CD4-positive, alpha-beta T cell treated with Interleukin-6 at 100 ng/mL for 8 hours (primary cell): ENCODE data around the gene ADI1.

Source experiments
- DNase-seq: peaks from one replicate; pipeline ENCODE4 v3.0.0-alpha.2; 2020; ENCODE audit warnings: mixed read lengths, low spot score

The ADI1 gene

DNA sequence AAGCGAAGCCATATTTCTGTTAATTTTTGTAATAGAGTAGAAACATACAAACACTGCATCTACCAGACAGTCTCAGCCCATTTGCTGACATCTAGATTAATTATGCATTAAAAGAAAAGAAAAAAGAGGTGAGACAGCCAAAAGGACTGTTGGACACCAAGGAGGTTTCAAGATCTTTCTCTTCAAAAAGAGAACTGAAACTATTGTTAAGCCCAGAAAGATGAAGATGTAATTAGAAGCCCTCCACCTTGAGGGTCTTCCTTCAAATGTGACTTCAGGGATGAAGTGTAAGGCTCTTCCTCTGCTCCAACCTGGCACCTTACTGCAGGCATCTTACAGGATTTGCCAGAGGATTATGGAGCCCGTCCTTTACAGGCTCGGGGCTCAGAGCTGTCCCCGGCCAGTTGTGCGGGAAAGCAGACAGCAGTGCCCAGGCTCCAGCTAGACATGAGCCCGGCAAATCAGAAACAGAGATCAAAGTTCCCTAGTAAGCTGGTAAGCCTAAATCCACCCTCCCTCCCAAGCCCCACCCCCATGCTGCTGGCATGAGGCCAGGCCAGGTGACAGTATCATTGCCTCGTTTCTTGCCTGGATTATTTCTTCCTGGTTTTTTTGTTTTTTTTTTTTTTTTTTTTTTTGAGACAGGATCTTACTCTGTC is 38.9 kb downstream of the ADI1 start:
- no peak for DNase-seq

DNA sequence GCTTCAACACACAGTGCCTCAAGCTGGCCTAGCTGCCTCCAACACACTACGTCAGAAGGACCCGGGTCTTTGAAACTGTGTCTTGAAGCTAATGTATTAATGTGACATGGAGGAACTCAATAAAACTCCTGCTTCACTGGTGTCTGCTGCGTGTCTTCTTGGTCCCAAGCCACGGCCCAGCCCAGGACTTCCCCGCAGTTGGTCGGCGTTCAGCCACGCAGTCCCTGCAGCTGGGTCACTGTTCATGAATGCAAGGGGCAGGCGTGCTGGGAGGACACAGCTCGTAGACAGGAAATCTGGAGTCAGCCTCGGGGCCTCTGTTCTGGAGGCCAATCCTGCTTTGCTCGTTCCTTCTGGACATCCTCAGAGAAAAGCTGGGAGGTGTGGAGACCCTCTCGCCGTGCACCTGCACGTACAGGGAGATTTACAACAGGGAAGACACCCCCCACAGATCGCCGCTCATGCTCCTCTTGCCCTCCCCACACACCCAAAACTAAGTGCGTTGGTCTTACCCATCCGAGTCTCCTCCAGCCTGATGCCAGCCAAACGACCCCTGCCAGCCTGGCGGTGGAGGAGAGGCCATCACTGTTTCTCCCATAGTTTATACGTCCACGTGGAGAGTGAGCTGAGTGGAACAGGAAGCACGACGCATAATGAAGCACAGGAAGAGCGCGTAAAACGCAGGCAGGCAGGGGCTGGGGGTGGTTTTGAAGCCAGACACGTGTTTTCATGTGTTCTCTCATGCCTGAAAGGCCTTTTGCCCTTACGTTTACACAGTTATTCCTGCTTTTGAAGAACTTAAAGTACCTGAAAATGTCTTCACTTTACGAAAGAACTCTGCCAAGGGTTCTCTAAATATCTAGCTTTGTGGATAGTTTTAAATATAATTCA is 39.7 kb downstream of the ADI1 start:
- no peak for DNase-seq

DNA sequence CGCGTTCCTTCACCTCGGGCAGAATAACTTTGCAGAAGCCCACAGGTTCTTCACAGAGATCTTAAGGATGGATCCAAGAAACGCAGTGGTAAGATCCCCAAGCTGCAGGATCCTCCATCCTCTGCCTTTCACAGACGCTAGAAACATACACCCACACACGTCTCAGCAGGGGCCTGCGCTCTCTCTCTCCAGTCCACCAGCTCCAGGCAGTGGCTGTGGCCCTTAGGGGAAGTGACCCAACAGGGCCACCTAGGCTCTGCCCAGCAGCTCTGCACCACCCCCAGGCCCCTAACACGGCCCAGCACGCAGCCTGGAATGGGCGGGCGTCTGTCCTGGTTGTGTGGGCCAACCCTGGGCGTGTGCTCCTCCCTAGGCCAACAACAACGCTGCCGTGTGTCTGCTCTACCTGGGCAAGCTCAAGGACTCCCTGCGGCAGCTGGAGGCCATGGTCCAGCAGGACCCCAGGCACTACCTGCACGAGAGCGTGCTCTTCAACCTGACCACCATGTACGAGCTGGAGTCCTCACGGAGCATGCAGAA is 40.4 kb downstream of the ADI1 start:
- DNase-seq, result no peak

DNA sequence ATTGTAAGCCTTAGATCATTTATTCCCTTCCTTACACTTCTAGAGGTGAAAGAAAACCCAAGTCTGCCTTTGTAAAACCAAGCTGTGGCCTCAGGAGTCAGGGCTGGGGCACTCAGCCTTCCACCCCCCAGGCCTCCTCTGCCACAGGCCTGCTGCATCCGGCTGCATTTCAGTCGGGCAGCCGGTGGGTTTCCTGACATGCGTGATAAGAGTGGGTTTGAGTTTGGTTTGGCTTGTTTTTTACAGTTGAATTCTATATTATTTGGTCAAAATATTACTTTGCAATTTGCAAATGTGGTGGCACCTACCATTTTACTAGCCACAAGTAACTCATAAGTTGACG is 42.4 kb downstream of the ADI1 start:
- DNase-seq, result no peak

DNA sequence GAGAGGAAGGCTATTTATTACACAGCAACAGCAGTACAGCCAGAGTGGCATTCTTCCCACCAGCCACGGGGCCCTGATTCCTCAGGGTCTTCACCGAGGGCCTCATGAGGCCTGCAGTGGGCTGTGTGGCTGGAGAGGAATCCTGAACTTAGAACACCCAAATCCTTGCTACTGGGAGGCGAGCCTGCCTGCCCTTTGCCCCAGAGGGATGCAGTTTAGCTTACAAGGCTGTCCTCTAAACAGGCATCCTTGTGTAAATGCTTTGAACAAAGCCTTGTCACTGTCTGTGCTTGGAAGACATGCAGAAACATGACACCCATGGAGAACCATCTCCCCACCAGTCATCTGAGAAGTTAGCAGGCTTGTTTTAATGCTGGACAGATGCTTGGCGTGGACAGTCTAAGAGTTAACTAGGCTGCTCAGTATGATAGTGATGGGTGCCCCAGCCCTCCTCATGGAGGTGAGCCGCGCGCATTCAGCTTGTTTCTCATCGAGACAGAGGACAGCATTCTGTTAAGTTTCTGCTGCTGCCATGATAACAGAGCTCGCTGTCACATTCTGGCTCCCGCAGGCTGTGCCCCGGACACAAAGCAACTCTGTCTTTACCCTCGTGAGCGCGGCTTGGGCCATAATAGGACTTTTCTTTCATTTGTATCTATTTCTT is 42.9 kb downstream of the ADI1 start:
- DNase-seq, result no peak

DNA sequence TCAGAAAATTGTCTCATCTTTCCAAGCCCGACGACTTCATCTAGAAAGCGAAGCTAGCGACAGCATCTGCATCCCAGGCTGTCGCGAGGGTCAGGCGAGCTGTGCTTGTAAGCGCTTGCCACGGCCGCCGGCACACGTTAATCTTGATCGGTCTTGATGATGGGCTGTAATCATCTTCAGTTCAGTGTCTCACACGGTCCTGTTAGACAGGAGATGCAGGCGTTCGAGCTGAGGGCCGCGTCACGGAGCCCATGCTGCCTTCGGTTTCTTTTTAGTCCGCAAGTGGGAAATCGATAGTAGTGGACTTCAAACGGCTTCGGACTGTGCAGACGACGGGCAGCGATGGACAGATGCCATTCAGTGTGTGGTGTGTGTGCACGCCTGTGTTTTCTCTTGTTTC is 43.6 kb downstream of the ADI1 start:
- no peak for DNase-seq

DNA sequence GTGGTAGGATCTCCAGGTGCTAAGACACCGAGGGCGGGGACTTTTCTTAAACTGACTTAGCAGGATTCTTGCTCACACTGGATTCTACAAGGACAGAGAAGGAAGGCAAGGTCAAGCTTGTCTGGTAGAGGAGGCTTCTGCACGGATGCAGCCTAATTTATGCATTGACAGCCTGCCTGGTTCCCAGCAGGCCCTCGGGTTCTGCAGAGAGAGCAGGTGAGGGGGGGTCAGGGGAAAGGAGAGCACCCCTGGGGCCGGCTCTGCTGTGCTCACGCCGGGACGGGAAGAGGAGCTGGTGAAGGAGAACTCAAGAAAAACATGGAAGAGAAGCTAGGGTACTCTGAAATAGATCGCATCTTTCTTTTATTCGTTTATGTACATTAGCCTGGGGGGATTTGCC is 46.4 kb downstream of the ADI1 start:
- no peak for DNase-seq

DNA sequence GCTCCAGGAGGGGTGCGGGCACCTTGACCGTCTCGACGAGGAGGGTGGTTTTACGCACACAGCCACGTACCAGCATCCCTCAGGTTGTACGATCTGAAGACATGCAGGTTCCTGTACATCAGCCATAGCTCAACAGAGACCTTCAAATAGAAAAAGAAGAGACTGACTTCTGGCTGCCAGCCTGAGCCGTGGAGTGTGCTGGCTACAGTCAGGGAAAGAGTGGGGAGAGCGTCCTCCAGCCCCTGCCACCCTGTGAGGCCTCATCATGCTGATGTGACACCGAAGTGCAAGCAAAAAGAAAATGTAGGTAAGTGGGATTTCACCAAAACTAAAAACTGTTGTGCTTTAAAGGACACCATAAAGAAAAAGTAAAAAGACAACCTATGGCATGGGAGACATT is 47.0 kb downstream of the ADI1 start:
- no peak for DNase-seq

DNA sequence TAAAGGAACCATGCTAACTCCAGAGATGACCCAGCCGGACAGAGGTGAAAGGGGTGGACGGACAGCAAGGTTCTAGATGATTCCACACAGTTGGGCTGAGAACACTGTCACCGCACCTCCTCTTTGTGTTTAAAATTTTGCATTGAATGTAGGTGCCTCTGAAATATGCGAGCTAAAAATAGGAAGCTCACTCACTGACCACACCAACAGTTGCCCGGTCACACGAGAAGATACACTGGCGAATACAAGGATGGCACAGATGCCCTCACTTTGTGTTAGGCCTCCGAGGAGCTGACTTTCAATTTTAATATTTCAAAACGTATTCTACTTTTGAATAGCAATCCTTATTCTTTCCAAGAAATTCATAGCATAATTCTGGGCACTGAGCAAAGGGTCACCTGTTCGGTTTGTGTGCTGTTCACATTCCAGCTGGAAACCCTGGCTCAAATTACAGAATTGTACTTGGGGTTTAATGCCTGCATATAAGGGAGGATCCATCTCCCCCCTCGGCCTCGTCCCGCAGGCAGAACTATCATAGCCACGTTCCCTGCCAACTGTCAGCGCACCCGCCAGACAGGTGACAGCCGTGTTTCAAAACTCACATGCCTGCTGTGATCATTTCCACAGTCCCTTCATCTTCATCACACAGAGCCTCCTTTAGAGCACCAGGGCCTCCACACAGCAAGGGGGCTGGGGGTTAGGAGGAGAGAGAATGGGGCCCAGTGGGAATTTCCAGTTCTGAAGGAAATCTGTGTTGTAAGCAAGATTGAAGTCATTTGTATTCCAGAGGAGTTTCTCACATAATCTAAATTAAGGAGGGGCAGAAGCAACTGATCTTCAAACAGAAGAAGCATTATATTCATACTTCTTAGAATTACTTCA is 48.2 kb downstream of the ADI1 start:
- DNase-seq, result no peak

DNA sequence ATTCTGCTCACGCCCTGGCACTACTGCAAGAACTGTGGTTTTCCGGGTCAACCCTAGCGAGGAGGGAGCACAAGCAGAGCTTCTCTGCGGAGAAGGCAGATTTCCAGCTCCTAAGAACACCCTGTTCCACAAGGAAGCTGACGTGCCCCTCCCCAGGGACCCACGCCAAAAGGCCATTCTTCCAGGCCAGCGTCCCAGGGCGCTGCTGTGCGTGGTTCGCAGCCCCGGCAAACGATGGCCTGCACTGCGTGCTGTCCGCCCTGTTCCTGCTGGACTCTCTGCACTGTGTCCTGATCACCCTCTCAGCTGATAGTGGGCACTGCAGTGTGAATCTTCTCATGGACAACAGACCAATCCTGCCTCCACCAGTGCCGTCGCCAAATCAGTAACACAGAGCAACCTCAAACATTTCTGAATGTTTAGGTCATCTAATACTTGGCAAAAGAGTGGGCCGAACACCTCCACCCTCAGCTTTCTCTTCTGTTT is 49.1 kb downstream of the ADI1 start:
- DNase-seq, result no peak

DNA sequence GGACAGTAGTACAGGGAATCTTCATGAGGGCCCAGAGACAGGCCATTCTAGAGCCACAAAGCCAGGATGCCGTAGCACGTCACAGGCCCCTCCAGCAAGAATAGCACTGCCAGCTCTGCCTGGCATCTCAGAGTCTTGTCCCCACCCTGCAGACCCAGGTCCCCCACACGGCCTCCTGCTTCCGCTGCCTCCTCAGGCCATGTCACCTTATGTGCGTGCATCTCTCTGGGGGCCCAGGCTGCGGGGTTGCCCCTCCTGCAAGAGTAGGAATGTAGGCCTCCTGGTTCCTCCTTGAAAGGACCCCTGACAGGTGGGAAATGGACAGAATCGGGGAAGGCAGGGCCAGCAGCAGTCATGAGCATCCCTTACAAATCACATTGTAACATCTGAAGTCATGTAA is 49.8 kb downstream of the ADI1 start:
- no peak for DNase-seq

DNA sequence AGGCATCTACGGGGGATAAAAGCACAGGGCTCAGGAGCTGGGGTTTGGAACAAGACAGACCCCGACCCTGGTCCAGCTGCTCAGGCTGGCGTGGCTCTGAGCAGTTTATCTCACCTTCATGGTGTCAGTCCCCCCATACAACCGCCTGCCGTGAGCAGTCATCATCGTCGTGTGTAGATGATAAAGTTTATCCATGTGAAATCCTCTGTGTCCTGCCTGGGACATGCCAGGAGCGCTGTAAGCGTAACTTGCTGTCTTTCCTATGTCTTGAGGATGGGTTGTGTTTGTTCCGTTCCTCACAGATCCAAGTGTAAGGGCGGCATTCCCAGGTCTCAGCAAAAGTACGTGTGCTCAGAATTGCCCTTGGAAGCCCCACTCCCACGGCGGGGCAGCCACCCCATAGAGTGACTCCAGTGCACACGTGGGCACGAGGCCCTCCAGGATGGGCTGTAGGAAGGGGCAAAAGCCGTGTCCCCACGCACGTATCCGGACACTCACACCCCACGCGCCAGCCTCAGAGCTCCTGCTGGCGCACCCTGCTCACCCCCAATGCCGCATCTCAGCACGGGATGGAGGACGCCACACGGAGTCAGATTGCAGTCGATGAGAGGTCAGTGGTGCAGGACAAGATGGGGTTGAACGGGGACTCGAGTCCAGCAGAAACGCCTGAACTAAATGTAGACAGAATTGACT is 50.9 kb downstream of the ADI1 start:
- no peak for DNase-seq

DNA sequence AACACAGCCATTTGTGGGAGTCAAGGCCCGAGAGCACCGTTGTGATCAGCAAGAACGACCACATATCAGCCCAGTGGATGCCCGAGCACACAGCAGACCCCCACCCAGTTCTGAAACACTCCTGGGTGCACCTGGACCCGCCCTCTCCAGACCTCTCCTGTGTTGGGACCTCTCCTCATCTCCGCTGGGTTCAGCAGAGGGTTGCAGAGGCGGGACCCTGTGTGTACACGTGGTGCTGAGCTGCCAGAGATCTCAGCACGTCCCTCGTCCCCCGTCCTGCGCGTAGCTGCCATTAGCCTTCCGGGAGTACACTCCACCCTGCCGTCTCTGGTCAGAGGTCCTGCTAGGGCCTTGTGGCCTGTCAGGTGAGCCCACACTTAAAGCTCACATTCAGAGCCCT is 51.7 kb downstream of the ADI1 start:
- no peak for DNase-seq

DNA sequence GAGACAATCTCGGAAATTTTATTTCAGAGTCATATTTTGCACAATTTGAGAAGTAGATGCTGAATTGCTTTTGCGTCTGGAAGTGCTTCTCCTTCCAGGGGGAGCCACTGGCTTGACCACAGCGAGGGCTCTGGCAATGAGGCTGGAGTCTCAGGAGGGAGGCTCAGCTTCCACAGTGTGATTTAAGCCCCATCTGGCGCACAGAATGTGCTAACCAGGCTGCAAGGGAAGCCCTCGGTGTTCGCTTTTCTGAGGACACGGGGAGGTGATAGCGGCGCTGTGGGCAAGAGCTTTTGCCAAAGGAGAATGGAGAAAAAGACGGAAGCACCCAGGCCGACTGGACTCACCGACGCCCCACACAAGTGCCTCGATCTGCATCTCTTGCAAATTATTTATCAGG is 52.4 kb downstream of the ADI1 start:
- DNase-seq, result no peak

DNA sequence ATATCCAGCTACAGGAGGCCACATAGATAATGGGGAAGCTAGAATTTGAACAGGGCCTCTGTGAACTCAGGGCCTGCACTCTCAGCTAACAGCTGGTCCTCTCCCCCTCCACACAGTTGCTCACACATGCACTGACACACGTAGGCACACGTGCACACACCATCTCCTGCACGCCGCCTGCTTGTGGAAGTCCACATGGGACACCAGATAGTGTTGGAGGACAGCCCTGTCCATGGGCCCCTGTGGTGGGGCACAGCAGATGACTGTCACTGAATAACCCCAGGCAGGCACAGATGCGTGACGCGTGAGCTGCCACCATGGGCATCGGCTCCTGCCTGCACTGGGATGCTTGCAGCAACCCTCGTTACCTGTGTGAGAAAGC is 52.9 kb downstream of the ADI1 start:
- DNase-seq, result no peak

DNA sequence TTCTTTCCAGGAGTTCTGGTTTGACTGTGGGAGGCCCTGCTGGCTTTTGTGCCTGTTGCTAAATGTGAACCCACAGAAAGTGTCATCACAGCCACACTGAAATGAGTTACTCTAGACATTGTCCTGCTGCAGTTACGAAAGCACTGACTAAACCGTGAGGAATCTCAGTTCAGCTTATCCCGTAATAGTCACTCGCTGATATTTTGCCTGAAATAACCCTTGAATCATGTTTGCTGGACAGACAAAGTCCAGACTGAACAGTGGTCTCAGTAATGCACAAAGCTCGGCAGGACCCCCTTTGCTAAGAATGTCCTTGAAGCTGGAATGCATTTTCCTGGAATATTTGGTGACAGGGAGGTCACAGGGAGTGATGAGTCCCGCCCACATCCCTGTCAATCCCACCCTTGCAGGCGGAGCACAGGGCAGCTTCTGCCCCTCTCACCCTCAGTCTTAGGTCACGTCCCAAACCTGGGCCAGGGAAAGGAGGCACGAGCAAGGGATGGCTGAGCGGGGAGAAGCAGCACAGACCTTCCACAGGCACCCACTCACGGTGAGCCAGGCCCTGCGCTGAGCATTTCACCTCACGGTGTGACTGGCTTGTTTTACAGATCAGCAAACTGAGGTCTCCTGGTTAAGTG is 53.4 kb downstream of the ADI1 start:
- DNase-seq, result no peak

DNA sequence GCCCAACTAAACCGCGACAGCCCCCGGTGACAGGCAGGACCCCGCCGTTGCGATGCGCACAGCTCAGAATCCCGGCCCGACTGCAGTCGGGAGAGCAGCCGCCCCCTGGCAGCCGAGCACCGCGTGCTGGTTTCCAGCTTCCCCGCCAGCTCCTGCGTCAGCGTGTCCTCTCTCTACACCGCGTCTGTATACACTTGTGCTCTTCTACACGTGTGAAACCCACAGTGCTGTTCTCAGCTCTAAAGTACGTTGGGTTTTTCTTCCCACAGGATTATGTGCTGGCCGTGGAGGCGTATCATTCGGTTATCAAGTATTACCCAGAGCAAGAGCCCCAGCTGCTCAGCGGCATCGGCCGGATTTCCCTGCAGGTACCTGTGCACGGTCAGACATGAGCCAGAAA is 54.0 kb downstream of the ADI1 start:
- no peak for DNase-seq

DNA sequence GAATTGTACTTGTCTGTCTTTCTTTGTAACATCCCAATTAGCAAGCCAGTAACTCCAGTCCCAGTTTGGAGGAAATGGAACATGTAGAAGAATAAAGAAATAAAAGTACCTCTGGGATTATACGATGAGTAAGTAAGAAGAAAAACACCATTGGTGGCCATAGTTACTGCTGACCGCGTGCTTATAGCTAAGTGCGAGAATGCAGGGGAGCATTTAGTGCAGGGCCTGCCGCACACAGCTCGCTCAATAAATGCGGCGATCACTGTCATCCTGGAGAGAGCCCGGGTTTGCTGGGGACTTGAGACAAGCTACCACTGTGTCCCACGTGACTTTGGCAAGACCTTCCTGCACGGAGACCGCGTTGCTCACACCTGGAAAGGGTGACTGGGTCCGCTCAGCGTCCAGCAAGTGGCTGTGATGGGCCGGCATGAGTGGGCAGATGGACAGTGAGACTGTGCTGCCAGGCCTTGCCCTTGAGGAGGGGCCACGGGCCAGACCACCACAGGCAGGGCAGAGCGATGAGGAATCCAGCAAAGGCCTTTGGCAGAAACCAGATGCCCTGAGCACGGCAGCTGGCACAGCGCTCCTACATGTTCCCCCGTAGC is 54.8 kb downstream of the ADI1 start:
- DNase-seq, result no peak

DNA sequence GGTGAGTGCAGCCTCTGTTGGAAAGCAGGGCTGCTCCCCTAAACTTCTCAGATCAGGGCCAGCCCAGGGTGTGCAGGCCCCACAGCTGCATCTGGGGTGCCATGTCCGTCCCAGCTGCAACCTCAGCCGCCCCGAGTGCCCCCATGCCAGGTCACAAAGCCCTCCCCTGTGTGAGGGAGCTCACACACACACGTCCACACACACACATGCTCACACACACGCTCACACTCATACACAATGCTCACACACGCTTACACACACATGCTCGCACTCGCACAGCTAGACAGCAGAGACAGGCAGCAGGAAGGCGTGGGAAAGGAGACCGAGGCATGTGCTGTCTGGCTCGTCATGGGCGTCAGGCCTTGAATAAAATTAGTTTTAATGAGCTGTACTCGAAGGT is 55.4 kb downstream of the ADI1 start:
- no peak for DNase-seq

DNA sequence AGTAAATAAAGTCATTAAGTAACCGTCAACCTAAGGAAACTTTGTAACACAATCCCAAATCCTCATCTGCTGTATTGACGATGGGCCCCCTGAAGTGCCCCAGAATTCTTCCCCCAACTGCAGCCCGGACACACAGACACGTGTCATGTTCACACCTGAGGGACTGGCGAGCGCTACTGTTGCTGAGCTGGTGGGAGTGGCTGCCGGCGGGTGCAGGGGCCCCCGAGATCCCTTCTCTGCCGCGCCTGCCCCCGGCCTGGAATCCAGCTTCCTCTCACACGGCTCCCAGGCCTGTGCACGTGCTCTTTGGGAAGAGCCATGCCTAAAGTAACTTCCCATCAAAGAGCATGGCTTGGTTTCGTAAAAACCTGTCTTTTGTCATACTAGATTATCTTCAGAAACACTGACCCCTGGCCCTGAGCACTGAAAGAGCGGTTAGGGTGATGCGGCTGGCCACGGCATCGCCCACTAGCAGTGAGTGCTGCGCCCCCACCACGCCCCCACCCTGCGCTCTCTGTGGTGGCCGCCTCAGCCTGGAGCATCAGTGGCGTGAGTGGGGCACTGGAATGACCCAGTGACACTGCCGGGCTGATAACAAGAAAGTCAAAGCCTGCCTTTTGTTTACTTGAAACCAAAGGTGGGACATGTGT is 56.0 kb downstream of the ADI1 start:
- no peak for DNase-seq
